ENCODE data around the gene ZNF705A. TPM values are rescaled to one million over a fixed set of nuclear protein-coding genes. Genes with fewer than 3 reads are reported as not detected.
"Not testable (repeated sequence)": the region's sequence is repeated elsewhere in the genome, so short reads cannot be mapped to it uniquely, and the experiment has no call there.

ZNF705A gene
- total RNA-seq (not detected), polyA plus RNA-seq (ENCODE audit: insufficient read depth in 1 of 8, insufficient read length in 8 of 8, low replicate concordance in 1 of 8) (under 1 TPM in 2 of 8 donors, not detected in 6; 0.24 to 0.59 TPM)
- long read RNA-seq, donor 1 = 0 reads
- long read RNA-seq, donor 2 = 0 reads
- long read RNA-seq, donor 3 = 0 reads
- long read RNA-seq, donor 4 = 0 reads
- long read RNA-seq, donor 5 = 0 reads
- long read RNA-seq, donor 6 = 0 reads
- long read RNA-seq, donor 7 = 0 reads
- long read RNA-seq, donor 8 = 0 reads
- long read RNA-seq, donor 9 = 0 reads
- long read RNA-seq, donor 10 = 0 reads
- long read RNA-seq, donor 11 = 0 reads

DNA sequence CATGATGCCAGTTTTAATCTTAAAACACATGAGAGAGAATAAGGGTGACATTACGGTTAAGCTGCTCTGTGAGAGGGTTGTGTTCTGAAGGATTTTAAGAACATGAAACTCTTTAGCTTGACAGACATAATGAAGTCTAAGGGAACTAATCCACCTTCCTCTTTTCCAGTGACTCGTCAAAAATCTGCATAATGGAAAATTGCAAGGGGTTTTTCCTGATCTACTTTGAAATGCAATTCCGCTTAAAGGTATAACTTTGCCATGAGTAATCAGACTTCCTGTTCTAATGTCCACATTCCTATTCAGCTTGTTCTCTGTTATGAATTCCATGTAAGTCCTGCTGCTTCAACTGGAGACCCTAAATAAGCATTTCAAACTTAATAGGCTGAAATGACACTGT is at the start of gene ZNF705A:
Gene ZNF705A, plus strand, starts transcription at position 171 of the 400 bp plus-strand sequence. CDS start 15,611 bp downstream, outside the sequence.
- Histone ChIP-seq H3K36me3 (ENCODE audit: control insufficient read depth, insufficient read depth, low read length) (no peaks in the 10 kb centered on the region), H3K9me3 (replicated peaks; ENCODE audit: control insufficient read depth, low read depth, low read length) (no peaks in the 10 kb centered on the region), H3K27ac (ENCODE audit: low read length) (no peak within 1 kb of the TSS), H3K27me3 (ENCODE audit: control insufficient read depth, insufficient read depth, low read length) (no peaks in the 10 kb centered on the region), H3K4me1 (ENCODE audit: control insufficient read depth, insufficient read depth, low read length) (no peaks in the 10 kb centered on the region), H3K4me3 (ENCODE audit: low read length) (no peak within 1 kb of the TSS)
- 60% methylated on average over 1 of the region's 3 CpGs for WGBS (ENCODE audit: insufficient coverage)
- DNase-seq = peak; percentile 49

DNA sequence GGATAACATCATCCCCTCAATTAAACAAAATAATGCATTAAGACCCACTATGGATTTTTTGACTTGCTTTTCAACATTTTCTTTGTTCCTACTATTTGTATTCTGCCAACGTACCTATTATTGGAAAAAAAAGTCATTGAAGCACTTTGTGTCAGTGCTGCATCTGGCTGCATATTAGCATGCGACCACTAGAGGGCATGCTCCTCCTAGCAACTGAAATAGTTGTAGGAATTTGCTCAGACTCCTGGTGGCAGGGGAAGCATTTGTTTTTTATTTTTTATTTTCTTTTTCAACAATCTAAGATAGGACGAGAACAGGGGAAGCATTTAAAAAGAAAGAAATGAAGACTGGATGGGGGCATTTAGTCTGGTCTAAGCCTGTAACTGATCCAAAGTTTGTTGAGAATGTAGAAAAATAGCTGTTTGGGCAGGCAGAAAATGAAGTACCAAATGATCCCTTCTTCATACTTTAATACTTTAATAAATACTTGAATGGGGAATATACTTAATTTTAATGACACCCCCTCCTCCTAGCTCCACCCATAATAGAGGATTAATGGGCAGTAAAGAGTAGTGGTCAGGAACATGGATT is 47.9 kb upstream of the ZNF705A start:
- H3K4me1 ChIP-seq (ENCODE audit: control insufficient read depth, insufficient read depth, low read length) = no peaks in the 10 kb centered on the region
- H3K36me3 ChIP-seq (ENCODE audit: control insufficient read depth, insufficient read depth, low read length) = no peaks in the 10 kb centered on the region
- no CpG with 5 or more reads among the region's 3 CpGs for WGBS (ENCODE audit: insufficient coverage)
- no peaks in the 10 kb centered on the region for H3K9me3 ChIP-seq (replicated peaks; ENCODE audit: control insufficient read depth, low read depth, low read length)
- H3K4me3 ChIP-seq (ENCODE audit: low read length) = no peak overlapping the region
- DNase-seq = peak; percentile 81
- no peak overlapping the region for H3K27ac ChIP-seq (ENCODE audit: low read length)
- H3K27me3 ChIP-seq (ENCODE audit: control insufficient read depth, insufficient read depth, low read length) = no peaks in the 10 kb centered on the region

DNA sequence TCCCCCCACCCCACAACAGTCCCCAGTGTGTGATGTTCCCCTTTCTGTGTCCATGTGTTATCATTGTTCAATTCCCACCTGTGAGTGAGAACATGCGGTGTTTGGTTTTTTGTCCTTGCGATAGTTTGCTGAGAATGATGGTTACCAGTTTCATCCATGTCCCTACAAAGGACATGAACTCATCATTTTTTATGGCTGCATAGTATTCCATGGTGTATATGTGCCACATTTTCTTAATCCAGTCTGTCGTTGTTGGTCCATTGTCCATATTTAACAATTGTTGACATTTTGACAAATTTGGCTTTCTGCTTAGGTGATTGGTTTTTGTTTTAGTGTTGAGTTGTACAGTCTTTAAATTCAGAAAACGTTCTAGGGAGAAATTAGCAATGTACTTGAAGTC is 43.7 kb upstream of the ZNF705A start:
- not testable (repeated sequence) for H3K27me3 ChIP-seq (ENCODE audit: control insufficient read depth, insufficient read depth, low read length); H3K9me3 ChIP-seq (replicated peaks; ENCODE audit: control insufficient read depth, low read depth, low read length); H3K4me3 ChIP-seq (ENCODE audit: low read length); DNase-seq; H3K4me1 ChIP-seq (ENCODE audit: control insufficient read depth, insufficient read depth, low read length); H3K27ac ChIP-seq (ENCODE audit: low read length); H3K36me3 ChIP-seq (ENCODE audit: control insufficient read depth, insufficient read depth, low read length)
- WGBS (ENCODE audit: insufficient coverage) = no CpG with 5 or more reads among the region's 4 CpGs

DNA sequence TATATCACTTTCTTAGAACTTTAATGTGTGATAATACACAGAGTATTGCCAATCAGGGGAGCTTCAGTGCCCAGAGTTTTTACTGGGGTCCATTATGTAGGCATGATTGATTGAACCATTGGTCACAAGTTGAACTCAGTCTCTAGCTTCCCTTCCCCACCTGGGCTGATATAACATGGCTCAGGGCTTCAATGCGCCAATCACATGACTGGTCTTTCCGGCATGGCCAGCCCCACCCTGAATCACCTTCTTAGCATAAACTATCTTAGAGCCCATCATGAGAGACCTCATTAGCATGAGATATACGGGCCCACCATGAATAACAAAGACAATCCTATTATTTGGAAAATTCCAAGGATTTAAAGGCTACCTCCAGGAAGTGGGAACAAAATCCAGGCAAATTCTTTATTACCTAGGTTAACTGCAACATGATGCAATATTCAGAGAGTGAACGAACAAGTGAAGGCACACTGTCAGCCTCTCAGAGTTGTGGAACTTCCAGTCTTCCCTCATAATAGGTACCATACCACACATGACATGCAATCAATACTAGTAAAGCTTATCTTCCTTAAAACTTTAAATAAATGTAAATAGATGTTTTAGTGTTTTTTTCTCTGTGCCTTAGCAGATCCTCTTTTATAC is 36.6 kb upstream of the ZNF705A start:
- no peaks in the 10 kb centered on the region for H3K36me3 ChIP-seq (ENCODE audit: control insufficient read depth, insufficient read depth, low read length)
- no peak overlapping the region for H3K27ac ChIP-seq (ENCODE audit: low read length)
- H3K27me3 ChIP-seq (ENCODE audit: control insufficient read depth, insufficient read depth, low read length) = no peaks in the 10 kb centered on the region
- DNase-seq = no peak
- H3K4me3 ChIP-seq (ENCODE audit: low read length) = no peak overlapping the region
- H3K9me3 ChIP-seq (replicated peaks; ENCODE audit: control insufficient read depth, low read depth, low read length) = no peaks in the 10 kb centered on the region
- 82% methylated on average over 3 of the region's 4 CpGs for WGBS (ENCODE audit: insufficient coverage)
- H3K4me1 ChIP-seq (ENCODE audit: control insufficient read depth, insufficient read depth, low read length) = no peaks in the 10 kb centered on the region

DNA sequence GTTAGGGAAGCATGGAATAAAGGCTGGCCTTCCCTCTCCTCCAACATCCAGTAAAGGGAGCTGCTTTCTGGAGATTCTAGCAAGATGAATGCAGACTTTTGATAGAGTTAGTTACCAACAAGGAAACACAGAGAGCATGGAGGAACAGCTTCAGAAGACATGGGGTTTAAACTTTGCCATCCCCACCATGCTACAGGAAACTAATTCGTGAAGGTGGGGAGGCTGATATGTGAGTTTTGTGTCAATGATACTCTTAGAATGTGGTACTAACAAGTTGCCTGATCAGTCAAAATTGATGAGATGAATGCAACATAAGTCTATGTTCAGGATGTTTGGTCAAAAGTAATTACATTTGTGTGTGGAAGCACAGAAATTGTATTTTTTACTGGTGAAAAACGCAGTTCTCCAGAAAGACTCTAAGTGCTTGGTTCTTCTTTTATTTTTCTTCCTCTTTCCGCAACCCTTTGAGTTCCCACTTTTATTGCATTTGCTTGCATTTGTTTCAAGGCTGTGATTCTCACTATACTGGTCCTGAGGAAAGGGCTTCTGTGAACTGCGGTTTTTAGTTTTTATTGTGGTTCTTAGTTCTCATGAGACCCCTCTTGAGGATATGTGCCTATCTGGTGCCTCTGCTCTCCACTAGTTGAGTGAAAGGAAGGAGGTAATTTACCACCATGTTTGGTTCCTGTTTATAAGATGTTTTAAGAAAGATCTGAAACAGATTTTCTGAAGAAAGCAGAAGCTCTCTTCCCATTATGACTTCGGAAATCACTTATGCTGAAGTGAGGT is 33.5 kb upstream of the ZNF705A start, which contains the start of gene CLEC4A:
Gene CLEC4A, plus strand, starts transcription at position 494 of the 789 bp plus-strand sequence. Its CDS starts 262 bp downstream, at position 756.
- Histone ChIP-seq H3K9me3 (replicated peaks; ENCODE audit: control insufficient read depth, low read depth, low read length) (no peaks in the 10 kb centered on the region), H3K4me3 (ENCODE audit: low read length) (no peak within 1 kb of the TSS), H3K36me3 (ENCODE audit: control insufficient read depth, insufficient read depth, low read length) (no peaks in the 10 kb centered on the region), H3K4me1 (ENCODE audit: control insufficient read depth, insufficient read depth, low read length) (no peaks in the 10 kb centered on the region), H3K27me3 (ENCODE audit: control insufficient read depth, insufficient read depth, low read length) (no peaks in the 10 kb centered on the region), H3K27ac (ENCODE audit: low read length) (no peak within 1 kb of the TSS)
- WGBS (ENCODE audit: insufficient coverage) = no CpG with 5 or more reads among the region's 5 CpGs
- peak; percentile 34 for DNase-seq

DNA sequence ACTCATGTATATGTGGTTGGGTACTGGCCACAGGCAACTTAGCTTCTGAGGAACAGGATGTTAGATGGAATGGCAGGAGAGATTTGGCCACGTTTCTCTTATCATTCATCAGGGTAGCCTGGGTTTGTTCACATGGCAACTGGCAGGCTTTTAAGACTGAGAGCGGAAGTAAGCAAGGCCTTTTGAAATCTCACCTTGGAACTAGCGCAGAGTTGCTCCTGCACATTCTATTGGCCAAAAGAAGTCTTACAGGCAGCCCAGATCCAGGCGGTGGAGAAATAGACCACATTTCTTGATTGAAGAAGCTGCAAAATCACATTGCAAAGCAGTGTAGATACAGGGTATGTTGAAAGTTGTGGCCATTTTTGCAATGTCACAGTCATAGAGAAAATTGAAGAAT is 29.7 kb upstream of the ZNF705A start:
- Histone ChIP-seq H3K27ac (ENCODE audit: low read length) (no peak overlapping the region), H3K4me1 (ENCODE audit: control insufficient read depth, insufficient read depth, low read length) (no peaks in the 10 kb centered on the region), H3K27me3 (ENCODE audit: control insufficient read depth, insufficient read depth, low read length) (no peaks in the 10 kb centered on the region), H3K9me3 (replicated peaks; ENCODE audit: control insufficient read depth, low read depth, low read length) (no peaks in the 10 kb centered on the region), H3K4me3 (ENCODE audit: low read length) (no peak overlapping the region), H3K36me3 (ENCODE audit: control insufficient read depth, insufficient read depth, low read length) (peaks cover 2% of the 10 kb centered on the region)
- 62% methylated on average over 4 of the region's 4 CpGs for WGBS (ENCODE audit: insufficient coverage)
- DNase-seq = no peak

DNA sequence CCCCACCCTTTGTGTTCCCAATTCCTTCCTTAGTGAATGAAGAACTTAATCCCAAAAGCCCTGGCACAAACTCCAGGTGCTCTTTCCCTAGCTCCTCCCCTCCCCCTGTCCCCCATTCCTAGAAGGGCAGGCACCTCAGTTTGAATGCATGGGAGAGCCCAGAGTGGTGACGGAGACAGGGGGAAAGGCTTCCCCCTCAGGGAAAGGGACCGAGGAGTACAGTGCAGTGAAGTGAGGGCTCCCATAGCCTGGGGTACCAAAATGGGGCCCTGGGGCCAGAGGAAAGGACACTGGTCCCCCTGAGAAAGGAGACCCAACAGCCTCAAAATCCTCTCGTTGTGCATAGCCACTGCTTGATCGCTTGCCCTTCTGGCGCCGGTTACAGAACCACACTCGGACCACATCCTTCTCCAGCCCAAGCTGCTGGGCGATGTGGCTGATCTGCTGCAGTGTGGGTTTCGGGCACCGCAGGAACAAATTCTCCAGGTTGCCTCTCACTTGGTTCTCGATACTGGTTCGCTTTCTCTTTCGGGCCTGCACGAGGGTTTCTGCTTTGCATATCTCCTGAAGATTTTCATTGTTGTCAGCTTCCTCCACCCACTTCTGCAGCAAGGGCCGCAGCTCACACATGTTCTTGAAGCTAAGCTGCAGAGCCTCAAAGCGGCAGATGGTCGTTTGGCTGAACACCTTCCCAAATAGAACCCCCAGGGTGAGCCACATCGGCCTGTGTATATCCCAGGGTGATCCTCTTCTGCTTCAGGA is 23.0 kb upstream of the ZNF705A start:
- H3K27ac ChIP-seq (ENCODE audit: low read length); DNase-seq: not testable (repeated sequence)

DNA sequence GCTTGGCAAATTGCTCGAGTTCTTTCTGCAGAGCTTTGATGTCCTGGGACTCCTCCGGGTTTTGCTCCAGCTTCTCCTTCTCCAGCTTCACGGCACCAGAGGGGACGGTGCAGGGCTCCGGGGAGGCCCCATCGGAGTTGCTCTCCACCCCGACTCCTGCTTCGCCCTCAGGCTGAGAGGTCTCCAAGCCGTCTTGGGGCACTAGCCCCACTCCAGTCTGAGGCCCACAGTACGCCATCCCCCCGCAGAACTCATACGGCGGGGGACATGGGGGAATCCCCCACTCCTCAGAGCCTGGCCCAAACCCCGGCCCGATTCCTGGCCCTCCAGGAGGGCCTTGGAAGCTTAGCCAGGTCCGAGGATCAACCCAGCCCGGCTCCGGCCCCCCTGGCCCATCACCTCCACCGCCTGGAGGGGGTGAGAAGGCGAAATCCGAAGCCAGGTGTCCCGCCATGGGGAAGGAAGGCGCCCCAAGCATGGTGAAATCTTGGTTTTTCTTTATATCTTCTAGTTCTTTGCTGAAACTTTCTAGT is 22.4 kb upstream of the ZNF705A start:
- not testable (repeated sequence) for H3K27me3 ChIP-seq (ENCODE audit: control insufficient read depth, insufficient read depth, low read length); H3K4me3 ChIP-seq (ENCODE audit: low read length); H3K27ac ChIP-seq (ENCODE audit: low read length); DNase-seq; H3K4me1 ChIP-seq (ENCODE audit: control insufficient read depth, insufficient read depth, low read length); H3K9me3 ChIP-seq (replicated peaks; ENCODE audit: control insufficient read depth, low read depth, low read length); H3K36me3 ChIP-seq (ENCODE audit: control insufficient read depth, insufficient read depth, low read length)
- 87% methylated on average over 11 of the region's 23 CpGs for WGBS (ENCODE audit: insufficient coverage)

More for the DNA sequence above, 23.0 kb upstream of the ZNF705A start:
- not testable (repeated sequence) for H3K4me1 ChIP-seq (ENCODE audit: control insufficient read depth, insufficient read depth, low read length); H3K4me3 ChIP-seq (ENCODE audit: low read length); H3K27me3 ChIP-seq (ENCODE audit: control insufficient read depth, insufficient read depth, low read length); H3K36me3 ChIP-seq (ENCODE audit: control insufficient read depth, insufficient read depth, low read length); H3K9me3 ChIP-seq (replicated peaks; ENCODE audit: control insufficient read depth, low read depth, low read length)
- WGBS (ENCODE audit: insufficient coverage) = 88% methylated on average over 14 of the region's 18 CpGs

DNA sequence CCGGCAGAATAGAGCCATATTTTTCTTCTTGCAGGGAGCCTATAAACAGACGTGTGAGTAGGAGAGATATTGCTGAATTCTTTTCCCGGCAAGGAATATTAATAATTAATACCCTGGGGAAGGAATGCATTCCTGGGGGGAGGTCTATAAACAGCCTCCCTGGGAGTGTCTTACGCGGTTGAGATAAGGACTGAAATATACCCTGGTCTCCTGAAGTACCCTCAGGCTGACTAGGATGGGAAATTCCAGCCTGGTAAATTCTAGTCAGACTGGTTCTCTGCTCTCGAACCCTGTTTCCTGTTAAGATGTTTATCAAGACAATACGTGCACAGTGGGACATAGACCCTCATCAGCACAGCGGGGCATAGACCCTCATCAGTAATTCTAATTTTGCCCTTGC is 15.2 kb upstream of the ZNF705A start:
- not testable (repeated sequence) for DNase-seq; H3K9me3 ChIP-seq (replicated peaks; ENCODE audit: control insufficient read depth, low read depth, low read length); H3K27me3 ChIP-seq (ENCODE audit: control insufficient read depth, insufficient read depth, low read length); H3K4me3 ChIP-seq (ENCODE audit: low read length); H3K27ac ChIP-seq (ENCODE audit: low read length); H3K36me3 ChIP-seq (ENCODE audit: control insufficient read depth, insufficient read depth, low read length)
- H3K4me1 ChIP-seq (ENCODE audit: control insufficient read depth, insufficient read depth, low read length) = peaks cover 11% of the 10 kb centered on the region
- WGBS (ENCODE audit: insufficient coverage) = 90% methylated on average over 6 of the region's 8 CpGs

All from muscle of leg (tissue), 16 donors.